ENCODE results near the gene CIAO3.

Gene CIAO3

GRCh38 chr16:709566-710499, 31.0 kb downstream of the CIAO3 start:
- no peak overlapping the region for H3K4me3 ChIP-seq (ENCODE audit: control insufficient read depth, low read depth, low read length)
- DNase-seq (ENCODE audit: low read depth): no peak
- TF ChIP-seq CTCF (IDR thresholded peaks at IDR 0.05; ENCODE audit: control insufficient read depth, insufficient read depth, low read depth, low read length, missing control alignments): no peak

- no peak for TF ChIP-seq CTCF (IDR thresholded peaks at IDR 0.05; ENCODE audit: control insufficient read depth, insufficient read depth, low read depth, low read length, missing control alignments)
- no peak overlapping the region for H3K4me3 ChIP-seq (ENCODE audit: control insufficient read depth, low read depth, low read length)
Measured at GRCh38 chr16:708959-709358, 31.8 kb downstream of the CIAO3 start.

GRCh38 chr16:708019-708418, 32.8 kb downstream of the CIAO3 start:
- TF ChIP-seq CTCF (IDR thresholded peaks at IDR 0.05; ENCODE audit: control insufficient read depth, insufficient read depth, low read depth, low read length, missing control alignments): no peak
- no peak for DNase-seq (ENCODE audit: low read depth)
- no peak overlapping the region for H3K4me3 ChIP-seq (ENCODE audit: control insufficient read depth, low read depth, low read length)

More at GRCh38 chr16:708959-709358, 31.8 kb downstream of the CIAO3 start:
- no peak for DNase-seq (ENCODE audit: low read depth)

- no peak overlapping the region for H3K4me3 ChIP-seq (ENCODE audit: control insufficient read depth, low read depth, low read length)
Measured at GRCh38 chr16:707062-707538, 33.7 kb downstream of the CIAO3 start.

GRCh38 chr16:706189-707061, 34.4 kb downstream of the CIAO3 start:
- H3K4me3 ChIP-seq (ENCODE audit: control insufficient read depth, low read depth, low read length): no peak overlapping the region
- DNase-seq (ENCODE audit: low read depth): no peak
- TF ChIP-seq CTCF (IDR thresholded peaks at IDR 0.05; ENCODE audit: control insufficient read depth, insufficient read depth, low read depth, low read length, missing control alignments): no peak

More at GRCh38 chr16:707062-707538, 33.7 kb downstream of the CIAO3 start:
- TF ChIP-seq CTCF (IDR thresholded peaks at IDR 0.05; ENCODE audit: control insufficient read depth, insufficient read depth, low read depth, low read length, missing control alignments): no peak
- DNase-seq (ENCODE audit: low read depth): no peak

- no peak within 1 kb of the TSS for H3K4me3 ChIP-seq (ENCODE audit: control insufficient read depth, low read depth, low read length)
- DNase-seq (ENCODE audit: low read depth): no peak
Measured at GRCh38 chr16:705431-706188, 35.2 kb downstream of the CIAO3 start, which contains the start of gene FBXL16. TSS of gene FBXL16 (minus strand) at chr16:705801. CDS start at chr16:697405, 8,396 bp downstream.

More at GRCh38 chr16:705431-706188, 35.2 kb downstream of the CIAO3 start, which contains the start of gene FBXL16:
- no peak for TF ChIP-seq CTCF (IDR thresholded peaks at IDR 0.05; ENCODE audit: control insufficient read depth, insufficient read depth, low read depth, low read length, missing control alignments)

Data from AG09309 (cell line).